ENCODE results near the gene IFNA1. TPM values are rescaled to one million over a fixed set of nuclear protein-coding genes. Genes with fewer than 3 reads are reported as not detected.

Gene IFNA1
- total RNA-seq, 1 donor from 2014 or later = not detected

- no peak for TF ChIP-seq CTCF (IDR thresholded peaks at IDR 0.05; ENCODE audit: partially characterized antibody, unreplicated experiment)
- no peak overlapping the region for H3K4me3 Mint-ChIP-seq (ENCODE audit: unreplicated experiment)
- H3K4me1 Mint-ChIP-seq (ENCODE audit: low read depth, unreplicated experiment) = no peaks in the 10 kb centered on the region
- H3K27ac Mint-ChIP-seq (ENCODE audit: unreplicated experiment) = no peak overlapping the region
- DNase-seq = no peak
- H3K9me3 Mint-ChIP-seq (ENCODE audit: unreplicated experiment) = no peaks in the 10 kb centered on the region
- no peaks in the 10 kb centered on the region for H3K27me3 Mint-ChIP-seq (ENCODE audit: unreplicated experiment)
- H3K36me3 Mint-ChIP-seq (ENCODE audit: unreplicated experiment) = no peaks in the 10 kb centered on the region
Measured at GRCh38 chr9:21413151-21413550, 27.1 kb upstream of the IFNA1 start.

- Mint-ChIP-seq H3K4me3 (ENCODE audit: unreplicated experiment) (no peak overlapping the region), H3K27me3 (ENCODE audit: unreplicated experiment) (no peaks in the 10 kb centered on the region), H3K9me3 (ENCODE audit: unreplicated experiment) (no peaks in the 10 kb centered on the region), H3K27ac (ENCODE audit: unreplicated experiment) (no peak overlapping the region), H3K36me3 (ENCODE audit: unreplicated experiment) (no peaks in the 10 kb centered on the region), H3K4me1 (ENCODE audit: low read depth, unreplicated experiment) (no peaks in the 10 kb centered on the region)
- DNase-seq = peak; percentile 20
- no peak for TF ChIP-seq CTCF (IDR thresholded peaks at IDR 0.05; ENCODE audit: partially characterized antibody, unreplicated experiment)
Measured at GRCh38 chr9:21413624-21414023, 26.6 kb upstream of the IFNA1 start.

- Mint-ChIP-seq H3K27me3 (ENCODE audit: unreplicated experiment) (no peaks in the 10 kb centered on the region), H3K4me1 (ENCODE audit: low read depth, unreplicated experiment) (no peaks in the 10 kb centered on the region), H3K9me3 (ENCODE audit: unreplicated experiment) (no peaks in the 10 kb centered on the region), H3K36me3 (ENCODE audit: unreplicated experiment) (no peaks in the 10 kb centered on the region), H3K27ac (ENCODE audit: unreplicated experiment) (no peak overlapping the region), H3K4me3 (ENCODE audit: unreplicated experiment) (no peak overlapping the region)
- no peak for DNase-seq
- TF ChIP-seq CTCF (IDR thresholded peaks at IDR 0.05; ENCODE audit: partially characterized antibody, unreplicated experiment) = no peak
Measured at GRCh38 chr9:21414220-21414940, 25.9 kb upstream of the IFNA1 start.

GRCh38 chr9:21415493-21416267 is 24.6 kb upstream of the IFNA1 start:
- H3K27ac Mint-ChIP-seq (ENCODE audit: unreplicated experiment) = no peak overlapping the region
- no peak overlapping the region for H3K4me3 Mint-ChIP-seq (ENCODE audit: unreplicated experiment)
- H3K9me3 Mint-ChIP-seq (ENCODE audit: unreplicated experiment) = no peaks in the 10 kb centered on the region
- TF ChIP-seq CTCF (IDR thresholded peaks at IDR 0.05; ENCODE audit: partially characterized antibody, unreplicated experiment) = no peak
- no peaks in the 10 kb centered on the region for H3K27me3 Mint-ChIP-seq (ENCODE audit: unreplicated experiment)
- no peaks in the 10 kb centered on the region for H3K4me1 Mint-ChIP-seq (ENCODE audit: low read depth, unreplicated experiment)
- DNase-seq = no peak
- H3K36me3 Mint-ChIP-seq (ENCODE audit: unreplicated experiment) = no peaks in the 10 kb centered on the region

GRCh38 chr9:21428235-21428634 is 12.0 kb upstream of the IFNA1 start:
- Mint-ChIP-seq H3K27ac (ENCODE audit: unreplicated experiment) (no peak overlapping the region), H3K27me3 (ENCODE audit: unreplicated experiment) (peaks cover under 1% of the 10 kb centered on the region), H3K9me3 (ENCODE audit: unreplicated experiment) (no peaks in the 10 kb centered on the region), H3K4me3 (ENCODE audit: unreplicated experiment) (no peak overlapping the region), H3K4me1 (ENCODE audit: low read depth, unreplicated experiment) (no peaks in the 10 kb centered on the region), H3K36me3 (ENCODE audit: unreplicated experiment) (no peaks in the 10 kb centered on the region)
- no peak for TF ChIP-seq CTCF (IDR thresholded peaks at IDR 0.05; ENCODE audit: partially characterized antibody, unreplicated experiment)
- no peak for DNase-seq

All from glutamatergic neuron (in vitro differentiated cells).